A549 (cell line): ENCODE measurements around the gene MGAT5B. TPM values are rescaled to one million over a fixed set of nuclear protein-coding genes. Genes with fewer than 3 reads are reported as not detected.
A peak's percentile ranks its signal among the peaks of the same experiment; 100 is the strongest.

Experiments used
- ATAC-seq, 2 experiments: fragments of 200-7000 bp in 1 of 2; fragments of >200 bp in 1 of 2; cut with Nextera tagmentation in 1 of 2; cut with Tn5 transposase in 1 of 2; 3 replicates each; pipeline versions ENCODE4 v1.8.0 to v1.9.1; 2018 to 2020; ENCODE audit warnings: mild to moderate bottlenecking in 1 of 2, moderate library complexity in 1 of 2
- CTCF ChIA-PET: fragments of 300-600 bp; sonication (Branson Sonifier 250); formaldehyde crosslinking; extraction: SDS; loops from one replicate; lab custom pipeline; 2021; ENCODE audit warnings: antibody characterized with exemption, inconsistent platforms; lab: Yijun Ruan, JAX
- POLR2A ChIA-PET: fragments of 350-600 bp; formaldehyde crosslinking; extraction: SDS; loops from one replicate; lab custom pipeline; 2021; ENCODE audit warnings: antibody characterized with exemption, inconsistent platforms; lab: Yijun Ruan, JAX
- DNase-seq, 2 experiments: peaks; one replicate each; pipeline versions ENCODE4 v3.0.0 to v3.0.0-alpha.2; 2011 to 2016; ENCODE audit warnings: low read depth in 1 of 2, low spot score in 1 of 2
- FAIRE-seq: peaks from 2 replicates; lab custom pipeline; 2011; peaks lifted over from hg19 to GRCh38; lab: Jason Lieb, UNC
- H3K27ac ChIP-seq, 2 experiments: fragments of >200 bp; sonication (Bioruptor Twin); formaldehyde crosslinking; 3 replicates each; pipeline ENCODE4 v1.5.1; 2016 to 2017
- H3K4me1 ChIP-seq: fragments of >200 bp; sonication (Bioruptor Twin); formaldehyde crosslinking; 3 replicates; pipeline ENCODE4 v1.6.1; 2016
- H3K4me2 ChIP-seq: fragments of >200 bp; sonication (Bioruptor Twin); formaldehyde crosslinking; 3 replicates; pipeline ENCODE4 v1.6.1; 2016
- H3K4me3 ChIP-seq: fragments of >200 bp; sonication (Bioruptor Twin); formaldehyde crosslinking; 3 replicates; pipeline ENCODE4 v1.5.1; 2016
- H3K9me3 ChIP-seq: fragments of >200 bp; sonication (Bioruptor Twin); formaldehyde crosslinking; 3 replicates; pipeline ENCODE4 v1.6.1; 2016
- ELK1 ChIP-seq: fragments of 150-350 bp; IDR thresholded peaks from 2 replicates; pipeline ENCODE4 v1.6.1; 2014; ENCODE audit warnings: low read depth, mild to moderate bottlenecking, low read length
- EP300 ChIP-seq, 2 experiments: fragments of >200 bp; sonication (Bioruptor Twin); formaldehyde crosslinking; IDR thresholded peaks; 2 replicates in 1 of 2; 3 replicates in 1 of 2; pipeline ENCODE4 v1.6.1; 2016 to 2017
- ESRRA ChIP-seq: fragments of 150-350 bp; IDR thresholded peaks from 2 replicates; pipeline ENCODE4 v1.6.1; 2014; ENCODE audit warnings: mild to moderate bottlenecking, low read length, borderline replicate concordance
- FOXS1 ChIP-seq: fragments of 250-450 bp; sonication (Bioruptor Pico); IDR thresholded peaks from 2 replicates; pipeline ENCODE4 v1.5.0; 2020; ENCODE audit warnings: mild to moderate bottlenecking, moderate library complexity
- HEYL ChIP-seq: fragments of 250-450 bp; sonication (Bioruptor Pico); IDR thresholded peaks from 2 replicates; pipeline ENCODE4 v1.8.0; 2021; ENCODE audit warnings: mild to moderate bottlenecking, moderate library complexity
- HMGXB4 ChIP-seq: fragments of 250-450 bp; sonication (Bioruptor Pico); IDR thresholded peaks from 2 replicates; pipeline ENCODE4 v1.5.0; 2021; ENCODE audit warnings: mild to moderate bottlenecking, moderate library complexity, borderline replicate concordance
- JUN ChIP-seq, 2 experiments: fragments of >200 bp; sonication (Bioruptor Twin); formaldehyde crosslinking; IDR thresholded peaks; 2 replicates in 1 of 2; 3 replicates in 1 of 2; pipeline ENCODE4 v1.6.1; 2016 to 2017
- KDM5A ChIP-seq: fragments of 200-600 bp; sonication (generic); IDR thresholded peaks from 2 replicates; pipeline ENCODE4 v1.6.1; 2016; ENCODE audit warnings: antibody characterized with exemption, mild to moderate bottlenecking
- NPAS2 ChIP-seq: fragments of 250-450 bp; sonication (Bioruptor Pico); IDR thresholded peaks from 2 replicates; pipeline ENCODE4 v1.8.0; 2022; ENCODE audit warnings: mild to moderate bottlenecking, moderate library complexity, borderline replicate concordance
- PBX3 ChIP-seq: IDR thresholded peaks from 2 replicates; pipeline ENCODE4 v1.6.1; 2012
- POLR2AphosphoS2 ChIP-seq: conservative IDR thresholded peaks from 2 replicates; pipeline ENCODE4 v1.6.1; 2012; ENCODE audit warnings: low read length, improper control_type of control experiment, inconsistent platforms
- RAD21 ChIP-seq, 2 experiments: fragments of >200 bp in 1 of 2; sonication (Bioruptor Twin) in 1 of 2; formaldehyde crosslinking in 1 of 2; IDR thresholded peaks in 1 of 2; conservative IDR thresholded peaks in 1 of 2; 2 replicates in 1 of 2; 3 replicates in 1 of 2; pipeline ENCODE4 v1.6.1; 2012 to 2018; ENCODE audit warnings: inconsistent platforms in 1 of 2
- SMC3 ChIP-seq: fragments of >200 bp; sonication (Bioruptor Twin); formaldehyde crosslinking; IDR thresholded peaks from 3 replicates; pipeline ENCODE4 v1.6.1; 2018; ENCODE audit warnings: inconsistent platforms
- TFCP2L1 ChIP-seq: fragments of 250-450 bp; sonication (Bioruptor Pico); IDR thresholded peaks from 2 replicates; pipeline ENCODE4 v1.5.0; 2021; ENCODE audit warnings: mild to moderate bottlenecking
- TP53 ChIP-seq: fragments of 250-450 bp; sonication (Bioruptor Pico); IDR thresholded peaks from 2 replicates; pipeline ENCODE4 v1.5.0; 2021; ENCODE audit warnings: mild to moderate bottlenecking, moderate library complexity
- ZC3H11A ChIP-seq: fragments of 450-650 bp; IDR thresholded peaks from 2 replicates; pipeline ENCODE4 v1.6.1; 2014; ENCODE audit warnings: antibody characterized with exemption, mild to moderate bottlenecking
- ZFP36 ChIP-seq: fragments of 450-650 bp; IDR thresholded peaks from 2 replicates; pipeline ENCODE4 v1.6.1; 2014; ENCODE audit warnings: borderline replicate concordance; ENCODE audit not compliant: partially characterized antibody
- ZNF302 ChIP-seq: fragments of 250-450 bp; sonication (Bioruptor Pico); IDR thresholded peaks from 2 replicates; pipeline ENCODE4 v1.9.0; 2021; ENCODE audit warnings: inconsistent platforms, mild to moderate bottlenecking, moderate library complexity
- ZSCAN20 ChIP-seq: fragments of 250-450 bp; sonication (Bioruptor Pico); IDR thresholded peaks from 2 replicates; pipeline ENCODE4 v1.8.0; 2022; ENCODE audit warnings: mild to moderate bottlenecking, moderate library complexity
- WGBS: methylation state at CpG from one replicate; pipeline ENCODE4 v1.1.6; 2017; ENCODE audit errors: missing lambda C conversion rate; 5-methylcytosine and 5-hydroxymethylcytosine counted together
- polyA plus RNA-seq, 4 experiments: library from polyadenylated mRNA; depleted of rRNA in 3 of 4; stranded (reverse); fragments of >200 nt; fragmentation: RNase III in 1 of 4; extraction: RNeasy Plus Mini Kit Qiagen cat#74134 plus additional on column Dnase treatment in 1 of 4; gene quantifications; 2 replicates in 3 of 4; 3 replicates in 1 of 4; pipeline ENCODE4 v1.2.3, GENCODE V29; 2011 to 2017

The MGAT5B gene
- polyA plus RNA-seq, 2 of the 4 experiments (the other 2 are of a cell fraction): 7.6 to 22.8 TPM

- POLR2A ChIA-PET: no interaction called here
- FAIRE-seq (peak; percentile 73), ATAC-seq (peak; percentile 45 to 72; a peak in 4 of 6 replicates), DNase-seq (peak in 1 of 2 experiments; percentile 27)
- Histone ChIP-seq H3K4me1 (no peaks in the 10 kb centered on the region), H3K27ac (0 out of 6 replicates have a peak overlapping the region, but pooled peaks of 1 of the 2 experiments have one; percentile 4), H3K9me3 (no peaks in the 10 kb centered on the region), H3K4me3 (no peak overlapping the region), H3K4me2 (no peak overlapping the region)
- CTCF ChIA-PET: interaction anchor here (0.7 to 2.2 kb wide), 6 partner anchors 11 to 73 kb away, joined by 3 to 6 read pairs (median 4); partner anchors contain the start of gene MGAT5B
- 79% methylated on average over 13 of the region's 13 CpGs for WGBS
- TF ChIP-seq RAD21 (conservative IDR thresholded peaks at IDR 0.05 in 1 of 2, IDR thresholded peaks at IDR 0.05 in 1 of 2): peak; percentile 32 to 38; a peak in 3 of 5 replicates
- TF ChIP-seq TP53: no peak
- no peak for TF ChIP-seq ESRRA
- TF ChIP-seq HEYL (CRISPR knock-in tag): no peak
- TF ChIP-seq ZC3H11A: no peak
- TF ChIP-seq JUN (IDR thresholded peaks at IDR 0.05): no peak
- no peak for TF ChIP-seq TFCP2L1
- TF ChIP-seq KDM5A: no peak
- peak; percentile 29; the same call in 1 of the 3 replicates for TF ChIP-seq SMC3
Measured at GRCh38 chr17:76940738-76941350, 72.6 kb downstream of the MGAT5B start.

GRCh38 chr17:76943202-76943601, 75.0 kb downstream of the MGAT5B start:
- no peak for DNase-seq
- H3K4me1 ChIP-seq: no peaks in the 10 kb centered on the region
- no peak overlapping the region for H3K27ac ChIP-seq
- FAIRE-seq: no peak
- TF ChIP-seq ZNF302 (CRISPR knock-in tag) (no peak), ZSCAN20 (CRISPR knock-in tag) (no peak), KDM5A (no peak), POLR2AphosphoS2 (no peak), FOXS1 (CRISPR knock-in tag) (no peak), PBX3 (no peak), EP300 (IDR thresholded peaks at IDR 0.05) (no peak), JUN (IDR thresholded peaks at IDR 0.05) (no peak), ELK1 (no peak), RAD21 (conservative IDR thresholded peaks at IDR 0.05 in 1 of 2, IDR thresholded peaks at IDR 0.05 in 1 of 2) (no peak), TP53 (no peak), ZFP36 (no peak), NPAS2 (no peak), HMGXB4 (CRISPR knock-in tag) (no peak)
- H3K4me2 ChIP-seq: no peak overlapping the region
- WGBS: 87% methylated on average over 7 of the region's 7 CpGs
- ChIA-PET POLR2A (no interaction called here), CTCF (interaction anchor here (0.6 to 4.0 kb wide), 11 partner anchors 10 to 278 kb away, joined by 3 to 15 read pairs (median 4); partner anchors contain the start of gene MGAT5B)
- H3K9me3 ChIP-seq: no peaks in the 10 kb centered on the region
- ATAC-seq: no peak
- no peak overlapping the region for H3K4me3 ChIP-seq
